NT2/D1 (cell line): ENCODE data around the gene NFATC4.

Experiments
- DNase-seq: peaks from one replicate; pipeline ENCODE4 v3.0.0-alpha.2; 2011; ENCODE audit warnings: low read depth, low spot score
- H3K27me3 ChIP-seq: 2 replicates; pipeline ENCODE4 v1.6.0; 2011; ENCODE audit warnings: mild to moderate bottlenecking; ENCODE audit not compliant: insufficient read length, insufficient read depth
- H3K36me3 ChIP-seq: 2 replicates; pipeline ENCODE4 v1.6.1; 2011; ENCODE audit warnings: mild to moderate bottlenecking, low read length, mixed read lengths; ENCODE audit not compliant: insufficient read depth, insufficient read length
- H3K4me1 ChIP-seq: 2 replicates; pipeline ENCODE4 v1.5.1; 2011; ENCODE audit not compliant: insufficient read depth, insufficient read length
- H3K4me3 ChIP-seq: 2 replicates; pipeline ENCODE4 v1.5.1; 2011; ENCODE audit warnings: low read depth; ENCODE audit not compliant: insufficient read length
- H3K9ac ChIP-seq: 2 replicates; pipeline ENCODE4 v1.6.0; 2011; ENCODE audit warnings: low read depth; ENCODE audit not compliant: insufficient read length
- H3K9me3 ChIP-seq: 2 replicates; pipeline ENCODE4 v1.5.1; 2011; ENCODE audit warnings: mild to moderate bottlenecking, low read length; ENCODE audit not compliant: insufficient read depth
- SUZ12 ChIP-seq: IDR thresholded peaks from 2 replicates; pipeline ENCODE4 v1.6.1; 2011; ENCODE audit not compliant: insufficient read length, insufficient read depth; ENCODE audit errors: extremely low read depth
- YY1 ChIP-seq: IDR thresholded peaks from 2 replicates; pipeline ENCODE4 v1.6.1; 2011; ENCODE audit not compliant: insufficient read length, insufficient read depth
- ZNF274 ChIP-seq: IDR thresholded peaks from 2 replicates; pipeline ENCODE4 v1.6.1; 2011; ENCODE audit warnings: mild to moderate bottlenecking, low read depth, low read length

Gene NFATC4

GRCh38 chr14:24416254-24416931 is 48.4 kb downstream of the NFATC4 start:
- Histone ChIP-seq H3K9ac (no peak overlapping the region), H3K9me3 (no peaks in the 10 kb centered on the region), H3K4me1 (no peaks in the 10 kb centered on the region), H3K36me3 (peaks cover 14% of the 10 kb centered on the region), H3K4me3 (no peak overlapping the region), H3K27me3 (peaks cover 5% of the 10 kb centered on the region)
- TF ChIP-seq SUZ12 (no peak), ZNF274 (no peak), YY1 (no peak)
- no peak for DNase-seq

GRCh38 chr14:24416932-24417619 is 49.1 kb downstream of the NFATC4 start:
- no peak for DNase-seq
- H3K9ac ChIP-seq, result no peak overlapping the region
- no peak for TF ChIP-seq YY1
- TF ChIP-seq SUZ12, result no peak
- TF ChIP-seq ZNF274, result no peak

GRCh38 chr14:24417832-24418491 is 50.0 kb downstream of the NFATC4 start:
- peaks cover 12% of the 10 kb centered on the region for H3K36me3 ChIP-seq
- peaks cover 5% of the 10 kb centered on the region for H3K27me3 ChIP-seq
- H3K4me1 ChIP-seq, result no peaks in the 10 kb centered on the region
- TF ChIP-seq ZNF274 (no peak), YY1 (no peak)
- no peaks in the 10 kb centered on the region for H3K9me3 ChIP-seq
- H3K9ac ChIP-seq, result no peak overlapping the region
- no peak for DNase-seq
- no peak overlapping the region for H3K4me3 ChIP-seq

More at GRCh38 chr14:24416932-24417619, 49.1 kb downstream of the NFATC4 start:
- peaks cover 12% of the 10 kb centered on the region for H3K36me3 ChIP-seq
- no peaks in the 10 kb centered on the region for H3K9me3 ChIP-seq
- H3K4me3 ChIP-seq, result no peak overlapping the region
- H3K4me1 ChIP-seq, result no peaks in the 10 kb centered on the region
- peaks cover 5% of the 10 kb centered on the region for H3K27me3 ChIP-seq

GRCh38 chr14:24418492-24418873 is 50.5 kb downstream of the NFATC4 start:
- Histone ChIP-seq H3K9me3 (no peaks in the 10 kb centered on the region), H3K9ac (no peak overlapping the region), H3K4me1 (no peaks in the 10 kb centered on the region), H3K27me3 (peaks cover 8% of the 10 kb centered on the region), H3K36me3 (peaks cover 7% of the 10 kb centered on the region), H3K4me3 (no peak overlapping the region)
- DNase-seq, result no peak
- no peak for TF ChIP-seq ZNF274
- no peak for TF ChIP-seq YY1
- no peak for TF ChIP-seq SUZ12

- Histone ChIP-seq H3K36me3 (no peaks in the 10 kb centered on the region), H3K9ac (no peak overlapping the region), H3K4me3 (no peak overlapping the region), H3K9me3 (no peaks in the 10 kb centered on the region), H3K4me1 (no peaks in the 10 kb centered on the region), H3K27me3 (peaks cover 13% of the 10 kb centered on the region)
- no peak for DNase-seq
- TF ChIP-seq SUZ12, result no peak
- TF ChIP-seq YY1, result no peak
- TF ChIP-seq ZNF274, result no peak
These were observed 54.3 kb downstream of the NFATC4 start for GRCh38 chr14:24422261-24422660.

- Histone ChIP-seq H3K9me3 (no peaks in the 10 kb centered on the region), H3K9ac (no peak overlapping the region), H3K27me3 (peaks cover 13% of the 10 kb centered on the region), H3K4me1 (no peaks in the 10 kb centered on the region), H3K36me3 (no peaks in the 10 kb centered on the region), H3K4me3 (no peak overlapping the region)
- no peak for DNase-seq
- TF ChIP-seq YY1 (no peak), ZNF274 (no peak), SUZ12 (no peak)
These were observed 55.0 kb downstream of the NFATC4 start for GRCh38 chr14:24422694-24423601.

- H3K9ac ChIP-seq, result no peak overlapping the region
- no peak overlapping the region for H3K4me3 ChIP-seq
- H3K4me1 ChIP-seq, result peaks cover 2% of the 10 kb centered on the region
- TF ChIP-seq YY1 (no peak), ZNF274 (no peak), SUZ12 (no peak)
- H3K9me3 ChIP-seq, result no peaks in the 10 kb centered on the region
- H3K36me3 ChIP-seq, result no peaks in the 10 kb centered on the region
- H3K27me3 ChIP-seq, result peaks cover 18% of the 10 kb centered on the region
- DNase-seq, result no peak
These were observed 57.7 kb downstream of the NFATC4 start for GRCh38 chr14:24425704-24426103.
